HEK293T (cell line): ENCODE data around the gene AGBL4.

Experiments used
- CTCF ChIA-PET: fragments of 350-600 bp; formaldehyde crosslinking; extraction: SDS; loops from one replicate; lab custom pipeline; 2021; ENCODE audit warnings: antibody characterized with exemption, inconsistent platforms; lab: Yijun Ruan, JAX
- POLR2A ChIA-PET: fragments of 350-600 bp; formaldehyde crosslinking; extraction: SDS; loops from one replicate; lab custom pipeline; 2020; ENCODE audit warnings: antibody characterized with exemption, inconsistent platforms; lab: Yijun Ruan, JAX
- DNase-seq: peaks from one replicate; pipeline ENCODE4 v3.0.0; 2012; ENCODE audit warnings: mixed read lengths; ENCODE audit errors: extremely low spot score
- ARNT ChIP-seq: fragments of 450-650 bp; IDR thresholded peaks from 2 replicates; pipeline ENCODE4 v1.6.1; 2017; ENCODE audit warnings: mild to moderate bottlenecking
- BHLHE40 ChIP-seq: fragments of 450-650 bp; IDR thresholded peaks from 2 replicates; pipeline ENCODE4 v1.6.1; 2016; ENCODE audit warnings: mild to moderate bottlenecking, moderate library complexity, borderline replicate concordance
- CTBP1 ChIP-seq: fragments of 450-650 bp; IDR thresholded peaks from 2 replicates; pipeline ENCODE4 v1.6.1; 2016; ENCODE audit warnings: borderline replicate concordance
- ELF4 ChIP-seq: fragments of 450-650 bp; IDR thresholded peaks from 2 replicates; pipeline ENCODE4 v1.6.1; 2017; ENCODE audit warnings: antibody characterized with exemption
- FOXA1 ChIP-seq: fragments of 450-650 bp; IDR thresholded peaks from 2 replicates; pipeline ENCODE4 v1.6.1; 2016; ENCODE audit warnings: mild to moderate bottlenecking
- FOXK2 ChIP-seq: fragments of 450-650 bp; IDR thresholded peaks from 2 replicates; pipeline ENCODE4 v1.6.1; 2016; ENCODE audit warnings: mild to moderate bottlenecking
- FOXM1 ChIP-seq: fragments of 450-650 bp; IDR thresholded peaks from 2 replicates; pipeline ENCODE4 v1.6.1; 2017; ENCODE audit warnings: mild to moderate bottlenecking, borderline replicate concordance
- HDGF ChIP-seq: fragments of 450-650 bp; IDR thresholded peaks from 2 replicates; pipeline ENCODE4 v1.6.1; 2017; ENCODE audit warnings: antibody characterized with exemption, borderline replicate concordance
- L3MBTL2 ChIP-seq: fragments of 450-650 bp; conservative IDR thresholded peaks from 2 replicates; pipeline ENCODE4 v1.6.1; 2016; ENCODE audit warnings: mild to moderate bottlenecking
- LEF1 ChIP-seq: fragments of 450-650 bp; IDR thresholded peaks from 2 replicates; pipeline ENCODE4 v1.6.1; 2017; ENCODE audit warnings: mild to moderate bottlenecking, borderline replicate concordance
- NFRKB ChIP-seq: fragments of 450-650 bp; IDR thresholded peaks from 2 replicates; pipeline ENCODE4 v1.6.1; 2016; ENCODE audit warnings: mild to moderate bottlenecking, moderate library complexity
- PKNOX1 ChIP-seq: fragments of 450-650 bp; IDR thresholded peaks from 2 replicates; pipeline ENCODE4 v1.6.1; 2016
- SP1 ChIP-seq: fragments of 450-650 bp; IDR thresholded peaks from 2 replicates; pipeline ENCODE4 v1.6.1; 2017
- SUZ12 ChIP-seq: fragments of 450-650 bp; IDR thresholded peaks from 2 replicates; pipeline ENCODE4 v1.6.1; 2016; ENCODE audit warnings: mild to moderate bottlenecking
- TARDBP ChIP-seq: fragments of 450-650 bp; IDR thresholded peaks from 2 replicates; pipeline ENCODE4 v1.6.1; 2016
- ZNF384 ChIP-seq: fragments of 450-650 bp; IDR thresholded peaks from 2 replicates; pipeline ENCODE4 v1.6.1; 2016

Gene AGBL4

GRCh38 chr1:49226758-49227157 lies 797.0 kb downstream of the AGBL4 start:
- no peak for TF ChIP-seq SUZ12
- no peak for DNase-seq
- ChIA-PET CTCF (no interaction called here), POLR2A (no interaction called here)

DNA sequence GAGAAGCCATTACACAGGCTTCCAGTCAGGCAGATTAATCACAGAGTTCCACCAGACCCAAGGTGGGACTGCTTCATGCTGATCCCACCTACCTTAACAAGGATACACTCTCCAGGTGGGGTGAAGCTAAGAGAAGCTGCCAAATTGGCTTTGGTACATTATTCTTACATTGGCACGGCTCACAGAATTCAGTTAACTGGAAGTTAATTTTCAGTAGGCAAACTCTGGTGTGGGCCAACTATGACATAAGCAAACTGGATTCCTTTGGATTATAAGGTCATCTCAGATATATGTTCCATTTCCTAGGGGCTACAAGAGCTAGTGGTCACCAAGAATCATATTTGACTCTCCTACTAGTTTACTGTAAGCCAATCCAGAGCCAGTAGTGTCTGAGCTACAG lies 798.3 kb downstream of the AGBL4 start:
- POLR2A ChIA-PET, result no interaction called here
- CTCF ChIA-PET, result no interaction called here
- TF ChIP-seq ELF4, result no peak
- no peak for TF ChIP-seq SUZ12
- TF ChIP-seq FOXM1, result no peak
- DNase-seq, result no peak

GRCh38 chr1:49213301-49213700 lies 810.5 kb downstream of the AGBL4 start:
- ChIA-PET POLR2A (no interaction called here), CTCF (interaction anchor here (0.6 kb wide), 1 partner anchor 375 kb away, joined by 3 read pairs; no protein-coding TSS in a partner anchor)
- DNase-seq, result no peak
- TF ChIP-seq FOXA1 (no peak), HDGF (no peak), ARNT (no peak), ELF4 (no peak), TARDBP (no peak), PKNOX1 (no peak), BHLHE40 (no peak), NFRKB (no peak), FOXK2 (no peak), L3MBTL2 (no peak), LEF1 (no peak), SP1 (no peak)

DNA sequence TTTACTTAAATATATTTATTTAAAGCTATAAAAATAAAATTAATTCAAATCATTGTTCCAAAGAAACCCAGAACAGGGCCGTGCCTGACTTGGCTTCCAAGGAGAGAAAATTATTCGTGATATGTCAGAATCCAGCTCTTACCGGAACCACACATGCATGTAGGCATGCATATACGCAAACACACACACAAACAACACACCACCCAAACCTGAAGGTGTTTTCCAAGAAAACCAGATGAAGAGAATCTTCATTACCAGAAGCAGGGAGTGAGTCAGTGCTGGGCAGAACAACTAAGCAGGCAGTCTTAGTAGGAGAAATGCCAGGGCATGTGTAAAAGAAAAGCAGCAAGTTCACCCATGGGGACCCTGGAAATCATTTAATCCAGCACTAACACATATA lies 815.0 kb downstream of the AGBL4 start:
- POLR2A ChIA-PET, result no interaction called here
- TF ChIP-seq CTBP1 (no peak), LEF1 (no peak), SP1 (no peak), ELF4 (no peak), FOXM1 (no peak), SUZ12 (no peak), ZNF384 (no peak), L3MBTL2 (no peak), ARNT (no peak), FOXA1 (no peak), BHLHE40 (no peak), HDGF (no peak), PKNOX1 (no peak), TARDBP (no peak), NFRKB (no peak), FOXK2 (no peak)
- CTCF ChIA-PET, result no interaction called here
- DNase-seq, result no peak

- ChIA-PET CTCF (no interaction called here), POLR2A (no interaction called here)
- TF ChIP-seq ARNT (no peak), PKNOX1 (no peak), SP1 (no peak), CTBP1 (no peak), FOXM1 (no peak), FOXK2 (no peak), ZNF384 (no peak), HDGF (no peak), ELF4 (no peak), LEF1 (no peak), SUZ12 (no peak), TARDBP (no peak), FOXA1 (no peak), BHLHE40 (no peak), NFRKB (no peak), L3MBTL2 (no peak)
- no peak for DNase-seq
Measured at GRCh38 chr1:49204720-49205119, 819.0 kb downstream of the AGBL4 start.

GRCh38 chr1:49200738-49201137 lies 823.0 kb downstream of the AGBL4 start:
- POLR2A ChIA-PET, result no interaction called here
- CTCF ChIA-PET, result no interaction called here
- DNase-seq, result no peak
- TF ChIP-seq ARNT (no peak), CTBP1 (no peak), PKNOX1 (no peak), FOXK2 (no peak), FOXM1 (no peak), FOXA1 (no peak), SP1 (no peak), TARDBP (no peak), HDGF (no peak), SUZ12 (no peak), NFRKB (no peak), BHLHE40 (no peak), LEF1 (no peak), ELF4 (no peak), ZNF384 (no peak), L3MBTL2 (no peak)

- DNase-seq, result no peak
- ChIA-PET CTCF (no interaction called here), POLR2A (no interaction called here)
- TF ChIP-seq BHLHE40 (no peak), FOXA1 (no peak), SUZ12 (no peak), FOXM1 (no peak), SP1 (no peak), ARNT (no peak), HDGF (no peak)
Measured at GRCh38 chr1:49199564-49199963, 824.2 kb downstream of the AGBL4 start.
